Epithelial cell of prostate (primary cell): ENCODE measurements around the gene TNFRSF4.
"Not testable (repeated sequence)": the region's sequence is repeated elsewhere in the genome, so short reads cannot be mapped to it uniquely, and the experiment has no call there.

ENCODE experiments used
- DNase-seq: peaks from one replicate; pipeline ENCODE4 v3.0.0-alpha.2; 2011; ENCODE audit warnings: low read depth, low spot score
- H3K27ac ChIP-seq: fragments of 450-650 bp; 2 replicates; pipeline ENCODE4 v1.5.1; 2017; ENCODE audit warnings: mild to moderate bottlenecking

Gene TNFRSF4

DNA sequence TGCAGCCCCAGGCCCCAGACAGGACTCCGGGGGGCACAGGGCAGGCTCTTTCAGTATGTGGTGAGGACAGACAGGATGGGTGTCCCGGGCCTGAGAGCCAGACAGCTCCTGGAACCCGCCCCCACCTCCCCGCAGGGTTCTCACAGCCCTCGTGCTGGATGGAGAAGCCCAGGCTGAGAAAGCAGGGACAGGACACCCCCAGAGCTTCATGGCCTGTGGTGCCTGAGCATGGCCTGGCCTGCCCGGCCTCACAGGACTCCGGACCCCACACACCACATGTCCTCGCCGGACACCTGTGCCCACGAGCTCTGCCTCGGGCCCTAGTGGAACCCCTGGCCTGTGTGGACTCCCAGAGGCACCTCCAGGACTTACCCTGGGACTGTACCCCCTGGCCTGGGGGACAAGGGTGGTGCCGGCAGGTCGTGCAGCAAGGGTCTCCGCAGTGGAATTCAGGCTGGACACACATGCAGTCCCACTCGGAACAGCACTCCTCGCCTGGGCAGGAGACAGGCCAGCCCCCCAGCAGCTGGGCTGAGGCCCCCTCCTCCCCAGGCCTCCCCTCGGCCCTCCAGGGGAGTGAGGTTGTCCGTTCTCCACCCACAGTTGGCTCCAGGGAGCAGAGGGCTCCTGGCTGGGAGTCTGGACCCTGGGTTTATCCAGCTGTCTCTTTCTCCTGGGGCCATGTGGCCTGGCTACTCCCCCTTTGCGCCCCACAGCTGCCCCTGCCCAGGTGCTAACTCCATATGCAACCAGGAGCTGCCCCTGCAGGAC lies 8.8 kb downstream of the TNFRSF4 start:
- DNase-seq = no peak
- H3K27ac ChIP-seq = no peak overlapping the region

DNA sequence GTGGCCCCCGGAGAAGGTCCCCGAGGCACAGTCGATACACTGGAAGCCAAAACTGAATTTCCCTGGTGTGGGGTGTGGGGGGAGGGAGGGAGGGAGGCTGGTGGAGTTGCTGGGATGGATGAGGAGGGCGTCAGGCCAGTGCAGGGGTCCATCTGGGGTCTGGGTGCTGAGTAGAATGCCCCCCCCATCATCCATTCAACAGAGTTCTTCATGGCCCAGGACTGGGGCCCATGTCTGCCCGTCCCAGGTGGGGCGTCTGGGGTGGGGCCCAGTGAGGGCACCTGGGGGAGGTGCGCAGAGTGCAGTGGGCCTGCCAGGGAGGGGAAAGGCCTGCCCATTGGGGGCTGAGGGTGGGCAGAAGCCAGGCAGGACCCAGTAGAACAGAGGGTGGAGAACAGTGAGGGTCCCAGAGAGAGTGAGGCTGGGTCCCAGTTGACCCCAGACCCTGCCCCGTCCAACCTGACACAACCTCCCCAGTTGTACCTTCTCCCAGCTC lies 9.5 kb downstream of the TNFRSF4 start:
- no peak for DNase-seq
- H3K27ac ChIP-seq = no peak overlapping the region

DNA sequence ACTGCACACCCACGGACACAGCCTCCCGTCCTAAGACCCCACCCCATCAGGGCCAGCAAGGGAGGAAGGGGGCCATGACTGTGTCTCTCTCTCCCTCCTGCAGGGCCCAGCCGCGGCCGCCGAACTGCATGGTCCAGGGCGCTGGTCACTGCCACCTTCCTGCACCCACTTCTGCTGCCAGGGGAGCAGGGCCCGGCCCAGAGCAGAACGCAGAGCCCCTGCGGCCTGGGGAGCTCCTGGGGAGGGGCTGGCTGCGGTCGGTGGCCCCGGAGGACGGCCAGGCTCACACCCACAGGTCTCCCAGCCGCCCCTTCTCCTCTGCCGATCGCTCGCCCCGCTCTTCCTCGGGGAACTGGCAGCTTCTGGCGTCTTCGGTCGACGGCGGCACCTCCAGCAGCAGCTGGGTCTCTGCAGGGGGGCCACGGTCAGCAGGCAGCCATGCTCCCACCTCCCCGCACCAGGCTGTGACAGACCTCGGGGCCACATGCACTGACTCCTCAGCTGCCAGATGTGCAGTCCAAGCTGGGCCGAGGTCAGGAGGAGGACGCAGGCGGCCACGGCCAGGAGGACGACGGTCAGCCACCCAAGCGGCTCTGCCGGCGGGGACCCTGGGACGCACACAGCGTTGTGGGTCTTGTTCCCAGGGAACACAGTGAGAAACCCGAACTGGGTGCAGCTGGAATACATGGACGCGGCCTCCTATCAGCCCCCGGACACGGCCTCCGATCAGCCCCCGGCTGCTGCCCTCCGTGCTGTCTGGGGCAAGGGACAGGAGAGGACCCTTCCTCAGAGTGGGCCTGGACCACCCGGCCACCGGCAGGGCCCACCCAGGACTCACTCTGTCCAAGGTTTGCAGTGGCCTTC lies 10.2 kb downstream of the TNFRSF4 start:
- H3K27ac ChIP-seq = no peak overlapping the region
- no peak for DNase-seq

DNA sequence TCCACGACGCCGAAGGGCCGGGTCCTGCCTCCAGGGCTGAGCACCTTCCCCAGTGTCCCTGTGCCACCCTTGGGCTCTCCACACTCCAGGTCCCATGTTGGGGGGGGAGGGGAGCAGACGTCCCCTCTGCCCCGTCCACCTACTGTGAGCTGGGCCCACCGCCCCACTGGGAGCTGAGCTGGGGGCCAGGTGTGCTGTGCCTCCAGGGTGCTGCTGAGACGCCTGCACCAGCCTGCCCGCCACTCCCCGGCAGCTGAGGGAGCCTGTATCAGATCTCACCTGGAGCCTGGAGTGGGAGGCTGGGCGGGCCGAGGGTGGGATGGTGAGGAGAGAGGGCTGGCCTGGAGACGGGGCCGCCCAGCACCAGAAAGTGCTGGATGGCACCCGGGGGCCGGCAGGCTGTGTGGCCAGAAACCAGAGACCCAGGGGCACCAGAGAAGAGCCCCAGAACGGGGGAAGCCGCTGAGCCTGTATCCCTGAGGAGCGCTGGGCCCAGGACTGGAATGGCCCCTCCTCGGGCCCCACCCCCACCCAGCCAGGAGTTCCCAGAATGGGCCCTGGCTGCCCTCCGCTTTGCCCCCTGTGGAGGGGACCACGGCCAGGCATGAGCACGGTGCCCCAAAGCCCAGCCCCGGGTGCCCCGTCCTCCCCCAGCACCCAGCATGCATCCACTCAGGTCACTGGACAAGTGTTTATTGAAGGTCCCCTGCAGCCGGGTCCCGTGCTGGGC lies 11.0 kb downstream of the TNFRSF4 start:
- no peak overlapping the region for H3K27ac ChIP-seq
- DNase-seq = no peak

DNA sequence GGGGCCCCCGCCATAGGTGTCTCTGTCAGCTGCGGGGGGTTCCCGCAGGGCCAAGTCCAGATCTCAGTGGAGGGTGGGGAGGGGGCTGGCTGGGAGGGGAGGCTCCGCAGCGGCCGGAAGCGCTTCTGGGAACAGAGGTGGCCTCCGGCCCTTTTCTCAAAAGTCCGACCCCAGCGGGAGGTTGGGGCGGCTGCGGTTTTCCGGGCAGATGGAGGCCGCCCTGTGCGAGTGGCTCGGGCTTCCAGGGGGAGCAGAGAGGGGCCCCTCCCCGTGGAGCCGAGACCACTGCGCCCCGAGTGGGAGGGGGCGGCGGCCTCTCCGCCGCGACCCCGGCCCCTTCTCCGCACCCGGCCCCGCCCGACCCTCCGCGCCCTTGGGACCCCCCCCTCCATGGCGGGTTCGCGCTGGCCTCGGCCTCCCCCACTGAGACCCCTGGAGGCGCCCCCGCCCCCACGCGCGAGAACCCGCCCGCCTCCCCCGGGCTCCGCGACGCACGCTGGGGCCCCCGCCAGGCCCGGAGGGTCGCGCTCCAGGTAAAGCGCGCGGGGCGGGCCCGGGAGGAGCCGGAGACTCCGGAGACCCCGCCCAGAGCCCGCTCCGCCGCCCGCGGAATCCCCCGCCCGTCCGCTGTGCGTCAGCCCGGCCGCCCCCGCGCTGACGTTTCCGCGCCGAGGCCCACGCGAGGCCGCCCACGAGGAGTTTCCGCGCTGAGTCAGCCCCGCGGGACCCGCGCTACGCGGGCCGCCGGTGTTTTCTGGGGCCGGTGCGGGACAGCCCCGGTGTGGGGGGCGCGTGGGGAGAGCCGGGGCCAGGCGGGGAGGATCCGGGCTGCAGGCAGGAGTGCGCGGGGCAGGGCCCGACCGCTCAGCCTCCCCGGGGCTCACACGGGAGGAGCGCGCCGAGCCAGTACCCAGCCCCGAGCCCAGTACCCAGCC lies 12.8 kb downstream of the TNFRSF4 start:
- no peak overlapping the region for H3K27ac ChIP-seq

DNA sequence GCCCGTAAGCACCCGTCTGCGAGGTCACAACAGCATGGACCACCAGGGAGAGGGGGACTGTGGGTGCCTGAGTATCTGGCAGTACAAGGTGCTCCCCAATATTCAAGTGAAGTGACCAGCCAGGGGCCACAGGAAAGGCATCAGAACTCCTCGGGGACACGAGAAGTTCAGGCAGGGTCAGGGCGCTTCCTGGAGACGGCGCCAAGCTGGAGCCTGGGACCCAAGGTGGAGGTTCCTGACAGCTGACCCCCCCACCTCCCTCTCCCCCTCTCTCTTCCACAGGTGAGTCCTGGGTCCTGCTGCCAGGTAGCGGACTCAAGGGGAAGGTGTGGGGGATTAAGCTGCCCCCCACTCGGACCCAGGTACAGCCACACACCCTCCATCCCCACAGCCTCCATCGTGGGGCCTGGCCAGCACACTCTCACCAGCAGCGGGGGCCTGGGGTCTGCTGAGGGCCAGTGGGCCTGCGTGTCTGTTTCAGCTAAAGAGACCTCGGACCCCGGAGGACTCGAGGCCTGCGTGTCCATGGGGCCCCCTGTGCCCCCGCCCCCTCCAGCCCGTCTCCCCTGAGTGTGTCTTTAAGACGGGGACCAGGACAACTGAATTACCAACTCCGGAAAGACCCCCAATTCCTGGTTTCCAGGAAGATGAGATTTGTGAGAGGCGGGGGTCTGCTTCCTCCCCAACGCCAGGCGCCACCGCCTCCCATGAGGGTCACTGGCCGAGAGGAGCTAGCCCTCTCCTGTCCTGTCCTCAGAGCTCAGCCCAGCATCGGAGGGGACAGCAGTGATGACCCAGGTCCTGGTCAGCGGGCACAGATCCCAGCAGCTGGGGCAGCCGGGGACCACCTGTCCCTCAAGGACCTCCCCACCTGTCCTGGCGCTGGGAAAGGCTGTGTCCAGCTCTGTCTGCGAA lies 13.7 kb downstream of the TNFRSF4 start:
- DNase-seq = no peak
- H3K27ac ChIP-seq = no peak overlapping the region

More for the DNA sequence above, 12.8 kb downstream of the TNFRSF4 start:
- DNase-seq = no peak

DNA sequence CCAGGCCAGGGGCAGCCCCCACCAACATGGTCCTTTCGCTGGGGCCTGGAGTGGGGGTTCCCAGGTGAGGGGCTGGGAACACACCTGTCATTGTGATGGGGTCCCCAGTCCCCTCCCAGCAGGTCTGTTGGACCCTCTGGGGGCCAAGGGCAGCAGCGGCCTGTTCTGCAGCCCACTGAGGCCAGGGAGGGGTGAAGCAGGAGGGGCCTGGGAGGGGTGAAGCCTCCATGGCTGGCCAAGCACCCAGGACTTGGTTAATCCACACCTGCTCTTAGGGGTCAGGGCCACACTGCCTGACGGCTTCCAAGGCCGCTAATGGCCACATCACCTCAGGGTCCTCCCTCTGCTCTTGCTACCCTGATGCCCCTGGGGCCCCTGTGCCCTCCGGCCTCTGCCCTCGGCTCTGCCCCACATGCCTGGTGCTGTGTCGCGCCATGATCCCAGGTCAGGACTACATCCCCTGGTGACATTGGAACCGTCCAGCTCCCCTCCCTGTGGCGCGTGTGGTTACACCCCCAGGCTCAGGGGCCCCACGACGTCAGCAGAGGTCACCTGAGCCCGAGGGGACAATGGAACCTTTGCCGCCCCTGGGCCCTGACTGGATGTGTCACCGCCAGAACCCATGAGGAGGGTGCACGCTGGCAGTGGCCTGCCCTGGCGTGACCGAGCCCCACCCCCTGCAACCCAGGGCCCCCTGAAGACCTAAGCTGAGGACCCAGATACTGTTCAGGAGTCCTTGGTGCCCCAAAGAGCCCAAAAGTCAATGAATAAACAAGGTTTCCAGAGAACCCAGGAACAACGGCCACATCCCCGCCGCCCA lies 14.6 kb downstream of the TNFRSF4 start:
- DNase-seq = no peak
- H3K27ac ChIP-seq = no peak overlapping the region

DNA sequence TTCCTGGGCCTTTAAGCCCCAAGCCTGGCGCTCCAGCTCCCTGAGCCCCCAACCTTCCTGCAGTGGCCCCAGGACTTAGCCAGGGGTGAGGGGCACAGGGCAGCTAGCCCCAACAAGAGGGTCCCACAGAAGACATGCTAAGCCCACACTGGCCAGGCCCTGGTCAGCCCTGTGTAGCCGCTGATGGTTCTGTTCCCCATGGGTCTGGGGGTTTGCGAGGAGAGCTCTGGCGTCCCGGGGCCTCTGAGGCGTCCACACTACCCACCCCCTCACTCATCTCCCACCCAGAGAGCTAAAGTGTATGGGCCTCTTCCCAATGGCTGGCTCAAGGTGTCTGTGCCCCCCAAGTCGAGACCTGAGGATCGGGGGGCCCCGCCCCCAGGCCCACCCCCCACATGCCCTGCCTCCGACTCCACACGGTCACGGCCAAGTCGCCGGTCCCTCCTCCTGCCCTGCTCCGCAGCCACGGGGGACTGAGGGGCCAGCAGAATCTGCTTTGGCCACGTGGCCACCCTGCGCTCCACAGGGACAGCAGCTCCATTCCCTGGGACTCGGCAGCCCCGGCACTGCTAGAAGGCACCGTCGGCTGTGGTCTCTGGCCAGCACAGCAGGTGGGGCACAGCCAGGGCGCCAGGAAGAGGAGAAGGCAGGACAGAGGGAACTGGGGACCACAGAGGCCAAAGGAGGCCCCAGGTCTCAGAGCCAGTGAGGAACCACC lies 15.4 kb downstream of the TNFRSF4 start:
- DNase-seq = no peak
- no peak overlapping the region for H3K27ac ChIP-seq

DNA sequence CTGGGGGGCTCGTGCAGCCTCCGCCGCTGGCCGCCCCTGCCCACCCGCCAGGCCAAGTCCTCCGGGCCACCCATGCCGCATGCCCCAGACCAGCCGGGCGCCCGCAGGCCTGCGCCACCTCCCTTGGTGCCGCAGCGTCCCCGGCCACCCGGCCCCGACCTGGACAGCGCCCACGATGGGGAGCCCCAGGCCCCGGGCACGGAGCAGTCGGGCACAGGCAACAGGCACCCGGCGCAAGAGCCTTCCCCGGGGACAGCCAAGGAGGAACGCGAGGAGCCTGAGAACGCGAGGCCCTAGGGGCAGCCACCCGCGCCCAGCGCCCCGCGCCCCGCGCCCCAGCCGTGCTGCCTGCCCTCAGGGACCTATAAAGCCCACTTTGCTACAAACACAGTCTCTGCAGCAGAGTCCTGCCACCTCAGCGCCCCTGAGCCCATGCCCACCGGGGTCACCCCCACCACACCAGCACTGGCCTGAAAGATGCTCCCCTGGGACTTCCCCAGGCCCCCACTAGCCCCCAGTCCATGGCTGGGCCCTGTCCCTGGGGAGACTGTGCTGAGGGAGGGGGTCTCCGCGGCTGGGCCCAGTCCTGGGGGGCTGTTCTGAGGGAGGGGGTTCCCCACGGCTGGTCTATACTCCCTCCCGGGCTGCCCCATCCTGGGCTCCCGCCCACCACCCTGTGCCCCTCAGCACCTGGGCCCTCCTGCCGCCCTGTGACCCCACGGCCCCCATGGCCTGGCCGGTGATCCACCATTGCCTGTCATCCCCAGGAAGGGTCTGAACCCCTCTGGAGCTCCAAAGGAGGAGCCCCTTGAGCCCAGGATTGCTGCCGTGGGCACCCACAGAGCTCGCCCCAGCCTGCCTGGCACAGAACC lies 16.2 kb downstream of the TNFRSF4 start:
- H3K27ac ChIP-seq = no peak overlapping the region
- DNase-seq = no peak

DNA sequence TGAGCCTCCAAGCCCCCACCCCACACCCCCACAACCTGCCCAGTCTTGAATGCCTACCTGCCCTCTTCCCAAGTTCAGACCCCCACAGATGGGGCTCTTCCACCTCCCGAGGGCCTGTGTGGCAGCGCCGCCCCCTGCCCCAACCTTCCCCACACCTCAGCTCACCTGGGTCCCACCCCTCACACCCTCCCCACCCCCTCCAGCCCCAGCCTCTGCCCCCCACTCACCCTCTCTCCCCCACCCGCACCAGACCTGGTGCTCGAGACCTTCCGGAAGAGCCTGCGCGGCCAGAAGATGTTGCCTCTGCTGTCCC lies 16.8 kb downstream of the TNFRSF4 start:
- no peak for DNase-seq
- no peak overlapping the region for H3K27ac ChIP-seq

DNA sequence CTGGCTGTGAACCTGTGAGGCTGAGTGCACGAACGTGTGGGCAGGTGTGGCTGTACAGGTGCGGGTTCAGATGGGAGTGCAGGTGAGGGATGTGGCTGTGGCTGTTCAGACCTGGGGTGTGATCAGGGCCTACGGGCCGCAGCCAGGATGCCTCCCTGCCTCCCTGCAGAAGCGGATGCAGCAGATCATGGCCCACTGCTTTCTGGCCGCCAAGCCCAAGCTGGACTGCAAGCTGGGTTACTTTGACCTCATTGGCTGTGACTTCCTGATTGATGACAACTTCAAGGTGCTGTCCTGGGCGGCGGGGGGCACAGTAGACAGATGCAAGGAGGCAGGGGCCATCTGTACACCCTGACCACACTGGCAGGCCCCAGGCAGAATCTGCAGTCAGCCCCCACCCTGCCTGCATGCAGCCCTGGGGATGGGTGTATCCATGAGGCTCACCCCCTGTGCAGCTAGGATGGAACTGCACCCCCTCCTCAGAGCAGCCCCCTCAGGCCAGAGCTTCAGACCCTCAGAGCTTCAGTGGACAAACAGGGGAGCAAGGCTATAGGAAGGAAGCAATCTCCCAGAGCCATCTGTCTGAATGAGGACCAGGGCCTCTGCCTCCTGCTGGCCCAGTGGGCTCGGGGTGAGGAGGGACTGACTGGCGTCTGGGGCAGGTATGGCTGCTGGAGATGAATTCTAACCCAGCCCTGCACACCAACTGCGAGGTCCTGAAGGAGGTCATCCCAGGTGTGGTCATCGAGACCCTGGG lies 17.3 kb downstream of the TNFRSF4 start:
- no peak for DNase-seq
- H3K27ac ChIP-seq = no peak overlapping the region

DNA sequence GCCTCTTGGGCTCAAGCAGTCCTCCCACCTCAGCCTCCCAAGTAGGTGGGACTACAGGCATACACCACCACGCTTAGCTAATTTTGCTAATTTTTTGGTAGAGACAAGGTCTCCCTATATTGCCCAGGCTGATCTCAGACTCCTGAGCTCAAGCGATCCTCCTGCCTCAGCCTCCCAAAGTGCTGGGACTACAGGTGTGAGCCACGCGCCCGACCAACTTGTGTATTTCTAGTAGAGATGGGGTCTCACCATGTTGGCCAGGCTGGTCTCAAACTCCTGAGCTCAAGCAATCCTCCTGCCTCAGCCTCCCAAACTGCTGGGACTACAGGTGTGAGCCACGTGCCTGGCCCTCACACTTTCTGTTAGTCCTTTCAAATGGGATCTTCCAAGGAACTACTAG lies 18.2 kb downstream of the TNFRSF4 start:
- not testable (repeated sequence) for DNase-seq, H3K27ac ChIP-seq

DNA sequence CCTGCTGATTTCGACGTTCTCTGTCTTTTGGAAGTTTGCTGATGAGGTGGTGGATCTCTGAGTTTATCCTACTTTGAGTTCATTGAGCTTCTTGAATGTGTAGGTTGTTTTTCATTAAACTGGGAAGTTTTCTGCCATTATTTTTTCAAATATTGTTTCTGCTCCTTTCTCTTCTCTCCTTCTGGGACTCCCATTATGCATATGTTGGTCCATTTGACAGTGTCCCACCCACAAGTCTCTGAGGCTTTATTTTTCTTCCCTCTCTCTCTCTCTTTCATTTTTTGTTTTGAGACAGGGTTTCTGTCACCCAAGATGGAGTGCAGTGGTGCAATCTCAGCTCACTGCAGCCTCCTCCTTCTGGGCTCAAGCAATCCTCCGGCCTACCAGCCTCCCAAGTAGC lies 19.2 kb downstream of the TNFRSF4 start:
- DNase-seq = no peak
- no peak overlapping the region for H3K27ac ChIP-seq

DNA sequence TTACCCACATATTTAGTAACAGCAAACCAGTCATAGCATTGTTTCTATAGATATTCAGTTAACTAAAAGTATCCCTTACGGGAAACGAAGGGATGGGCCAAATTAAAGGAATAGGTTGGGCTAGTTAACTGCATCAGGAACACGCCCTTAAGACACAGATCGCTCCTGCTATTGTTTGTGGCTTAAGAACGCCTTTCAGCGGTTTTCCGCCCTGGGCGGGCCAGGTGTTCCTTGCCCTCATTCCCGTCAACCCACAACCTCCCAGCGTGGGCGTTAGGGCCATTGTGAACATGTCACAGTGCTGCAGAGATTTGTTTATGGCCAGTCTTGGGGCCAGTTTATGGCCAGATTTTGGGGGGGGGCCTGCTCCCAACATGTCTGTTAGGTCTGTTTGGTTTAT lies 22.2 kb downstream of the TNFRSF4 start:
- H3K27ac ChIP-seq = no peak overlapping the region
- no peak for DNase-seq

DNA sequence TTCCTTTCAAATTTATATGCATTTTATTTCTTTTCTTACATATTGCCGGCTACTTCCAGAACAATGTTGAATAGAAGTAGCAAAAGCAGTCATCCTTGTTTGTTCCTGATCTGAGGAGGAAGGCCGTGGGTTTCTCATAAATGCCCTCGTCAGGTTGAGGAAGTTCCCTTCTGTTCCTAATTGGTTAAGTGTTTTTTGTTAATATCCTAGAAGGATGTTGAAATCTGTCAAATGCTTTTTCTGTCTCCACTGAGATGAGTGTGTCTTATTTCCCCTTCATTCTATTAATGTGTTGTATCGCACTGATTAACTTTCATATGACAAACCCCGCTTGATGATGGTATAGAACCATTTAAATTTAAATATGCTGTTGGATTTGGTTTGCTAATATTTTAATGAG lies 24.8 kb downstream of the TNFRSF4 start:
- DNase-seq = no peak
- H3K27ac ChIP-seq = no peak overlapping the region

DNA sequence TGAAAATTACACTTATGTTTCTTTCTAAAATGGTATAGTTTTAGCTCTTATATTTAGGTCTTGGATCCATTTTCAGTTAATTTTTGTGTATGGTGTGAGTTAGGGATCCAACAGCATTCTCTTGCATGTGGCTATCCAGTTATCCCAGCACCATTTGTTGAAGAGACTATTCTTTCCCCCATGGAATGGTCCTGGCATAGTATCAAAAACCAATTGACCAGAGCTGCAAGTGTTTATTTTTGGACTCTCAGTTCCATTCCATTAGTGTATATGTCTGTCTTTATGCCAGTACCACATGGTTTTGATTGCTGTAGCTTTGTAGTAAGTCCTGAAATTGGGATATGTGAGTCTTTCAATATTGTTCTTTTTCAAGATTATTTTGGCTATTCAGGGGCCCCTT lies 26.0 kb downstream of the TNFRSF4 start:
- no peak overlapping the region for H3K27ac ChIP-seq
- DNase-seq = no peak
